Gastrocnemius medialis (tissue), 4 donors: Measurements from ENCODE around the gene GNA15. TPM values are rescaled to one million over a fixed set of nuclear protein-coding genes. Genes with fewer than 3 reads are reported as not detected.

ENCODE experiments used
- ATAC-seq, 2 donors: fragments of 150-250 bp; one replicate each; pipeline ENCODE4 v1.9.1; 2016
- DNase-seq, 2 donors: peaks; one replicate each; pipeline ENCODE4 v3.0.0-alpha.2; 2019
- H3K27ac ChIP-seq, 4 donors: fragments of 200-600 bp; sonication (generic); 1 replicate in 1 of 4; 2 replicates in 3 of 4; pipeline ENCODE4 v1.5.1; 2016 to 2018; ENCODE audit warnings: mild to moderate bottlenecking in 2 of 4, moderate library complexity in 1 of 4
- H3K27me3 ChIP-seq, 3 donors: fragments of 200-600 bp; sonication (generic) in 2 of 3; 1 replicate in 1 of 3; 2 replicates in 2 of 3; pipeline versions ENCODE4 v1.5.1 to v1.6.0; 2016 to 2019; ENCODE audit warnings: mild to moderate bottlenecking in 1 of 3, moderate library complexity in 1 of 3
- H3K36me3 ChIP-seq, 2 donors: fragments of 200-600 bp; sonication (generic) in 1 of 2; one replicate each; pipeline ENCODE4 v1.5.1; 2017 to 2018
- H3K4me1 ChIP-seq, 2 donors: fragments of 200-600 bp; sonication (generic) in 1 of 2; one replicate each; pipeline ENCODE4 v1.5.1; 2016 to 2017; ENCODE audit warnings: mild to moderate bottlenecking in 2 of 2
- H3K4me3 ChIP-seq, 4 donors: fragments of 200-600 bp; sonication (generic) in 3 of 4; 1 replicate in 1 of 4; 2 replicates in 3 of 4; pipeline ENCODE4 v1.5.1; 2016 to 2019; ENCODE audit warnings: mild to moderate bottlenecking in 2 of 4
- H3K9me3 ChIP-seq, 3 donors: fragments of 200-600 bp; sonication (generic) in 2 of 3; 1 replicate in 1 of 3; 2 replicates in 2 of 3; pipeline ENCODE4 v1.5.1; 2016 to 2019
- CTCF ChIP-seq, 5 experiments: fragments of 450-650 bp in 3 of 5; fragments of 200-600 bp in 2 of 5; sonication (generic) in 2 of 5; IDR thresholded peaks in 4 of 5; conservative IDR thresholded peaks in 1 of 5; 1 replicate in 4 of 5; 2 replicates in 1 of 5; pipeline ENCODE4 v1.5.1; 2016 to 2019; ENCODE audit warnings: antibody characterized with exemption in 5 of 5, mild to moderate bottlenecking in 3 of 5, moderate library complexity in 3 of 5
- POLR2A ChIP-seq, 2 donors: fragments of 450-650 bp; IDR thresholded peaks; one replicate each; pipeline ENCODE4 v1.6.1; 2017; ENCODE audit warnings: antibody characterized with exemption in 2 of 2, mild to moderate bottlenecking in 2 of 2, moderate library complexity in 2 of 2
- in situ Hi-C, 4 donors: fragments of 200-750 bp; cut with MboI; loops; one replicate each; pipeline versions ENCODE4 v1.15.0 to v1.8.0; 2017; ENCODE audit warnings: low sequenced_read_pairs in 4 of 4
- intact Hi-C: fragments of 100-400 bp; cut with DNase I; formaldehyde crosslinking; loops from one replicate; pipeline ENCODE4 v1.15.1; 2023; ENCODE audit warnings: low total_unique reads
- total RNA-seq, 4 donors: library from RNA; depleted of rRNA; stranded (reverse); fragments of >200 nt; gene quantifications; one replicate each; pipeline versions ENCODE4 v1.1.0 to v1.2.3, GENCODE V29; 2016

GNA15 gene
- total RNA-seq, 4 donors from 2014 or later: 0.51 to 1.2 (median 0.81) TPM

GRCh38 chr19:3117716-3118115 is 18.1 kb upstream of the GNA15 start:
- in situ Hi-C loops: no loop called here
- no peaks in the 10 kb centered on the region for H3K4me1 ChIP-seq
- H3K27ac ChIP-seq: no peak overlapping the region
- intact Hi-C loops: no loop called here
- H3K4me3 ChIP-seq: no peak overlapping the region
- DNase-seq (no peak), ATAC-seq (no peak)
- no peaks in the 10 kb centered on the region for H3K9me3 ChIP-seq
- H3K27me3 ChIP-seq: no peaks in the 10 kb centered on the region
- TF ChIP-seq CTCF (IDR thresholded peaks at IDR 0.05 in 4 of 5, conservative IDR thresholded peaks at IDR 0.05 in 1 of 5) (no peak), POLR2A (IDR thresholded peaks at IDR 0.05) (no peak)
- peaks cover 0 to 37% of the 10 kb centered on the region in 2 donors for H3K36me3 ChIP-seq

DNA sequence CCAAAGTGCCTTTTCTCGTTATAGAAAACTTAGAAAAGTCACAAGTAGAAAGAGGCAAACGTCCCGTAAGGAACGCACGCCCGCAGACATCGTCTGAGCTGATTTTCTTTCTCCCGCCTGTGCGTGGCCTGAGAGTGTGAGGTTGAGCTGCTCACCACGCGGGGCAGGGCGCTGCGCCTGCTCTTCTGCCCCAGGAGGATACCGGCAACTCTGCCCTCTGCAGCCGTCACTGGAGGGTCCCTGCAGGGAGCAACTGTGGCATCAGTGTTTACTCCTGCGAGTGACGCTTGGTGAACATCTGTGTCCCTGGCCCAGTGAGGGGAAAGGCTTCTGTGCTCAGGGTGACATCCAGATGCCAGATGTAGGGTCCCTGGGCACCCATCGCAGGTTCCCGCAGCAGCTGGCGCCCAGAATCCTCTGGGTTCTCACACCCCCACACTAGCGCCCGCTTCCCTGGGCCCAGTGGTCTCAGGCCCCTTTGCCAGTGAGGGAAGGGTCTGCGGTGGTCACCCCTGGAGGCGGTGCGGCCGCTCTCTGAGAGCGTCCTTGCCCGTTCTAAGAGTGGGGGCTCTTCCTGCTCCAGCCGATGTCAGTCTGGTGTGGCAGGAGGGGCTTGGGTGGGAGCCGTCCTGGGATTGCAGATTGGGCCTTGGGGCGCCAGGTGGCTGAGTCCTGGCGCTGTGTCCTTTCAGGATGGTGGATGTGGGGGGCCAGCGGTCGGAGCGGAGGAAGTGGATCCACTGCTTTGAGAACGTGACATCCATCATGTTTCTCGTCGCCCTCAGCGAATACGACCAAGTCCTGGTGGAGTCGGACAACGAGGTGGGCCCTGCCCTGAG is 17.4 kb upstream of the GNA15 start:
- peaks cover 0 to 37% of the 10 kb centered on the region in 2 donors for H3K36me3 ChIP-seq
- intact Hi-C loops: no loop called here
- H3K27ac ChIP-seq: no peak overlapping the region
- in situ Hi-C loops: no loop called here
- no peak for DNase-seq
- no peak for ATAC-seq
- TF ChIP-seq POLR2A (IDR thresholded peaks at IDR 0.05) (no peak), CTCF (IDR thresholded peaks at IDR 0.05 in 4 of 5, conservative IDR thresholded peaks at IDR 0.05 in 1 of 5) (no peak)
- no peaks in the 10 kb centered on the region for H3K27me3 ChIP-seq
- no peak overlapping the region for H3K4me3 ChIP-seq
- no peaks in the 10 kb centered on the region for H3K4me1 ChIP-seq
- H3K9me3 ChIP-seq: no peaks in the 10 kb centered on the region

- no peaks in the 10 kb centered on the region for H3K9me3 ChIP-seq
- in situ Hi-C loops: no loop called here
- TF ChIP-seq CTCF (IDR thresholded peaks at IDR 0.05 in 4 of 5, conservative IDR thresholded peaks at IDR 0.05 in 1 of 5) (no peak), POLR2A (IDR thresholded peaks at IDR 0.05) (no peak)
- peaks cover 0 to 37% of the 10 kb centered on the region in 2 donors for H3K36me3 ChIP-seq
- no peak overlapping the region for H3K4me3 ChIP-seq
- H3K4me1 ChIP-seq: no peaks in the 10 kb centered on the region
- intact Hi-C loops: no loop called here
- no peak overlapping the region for H3K27ac ChIP-seq
- no peaks in the 10 kb centered on the region for H3K27me3 ChIP-seq
- DNase-seq (no peak), ATAC-seq (no peak)
Measured at GRCh38 chr19:3119071-3119595, 16.7 kb upstream of the GNA15 start.

DNA sequence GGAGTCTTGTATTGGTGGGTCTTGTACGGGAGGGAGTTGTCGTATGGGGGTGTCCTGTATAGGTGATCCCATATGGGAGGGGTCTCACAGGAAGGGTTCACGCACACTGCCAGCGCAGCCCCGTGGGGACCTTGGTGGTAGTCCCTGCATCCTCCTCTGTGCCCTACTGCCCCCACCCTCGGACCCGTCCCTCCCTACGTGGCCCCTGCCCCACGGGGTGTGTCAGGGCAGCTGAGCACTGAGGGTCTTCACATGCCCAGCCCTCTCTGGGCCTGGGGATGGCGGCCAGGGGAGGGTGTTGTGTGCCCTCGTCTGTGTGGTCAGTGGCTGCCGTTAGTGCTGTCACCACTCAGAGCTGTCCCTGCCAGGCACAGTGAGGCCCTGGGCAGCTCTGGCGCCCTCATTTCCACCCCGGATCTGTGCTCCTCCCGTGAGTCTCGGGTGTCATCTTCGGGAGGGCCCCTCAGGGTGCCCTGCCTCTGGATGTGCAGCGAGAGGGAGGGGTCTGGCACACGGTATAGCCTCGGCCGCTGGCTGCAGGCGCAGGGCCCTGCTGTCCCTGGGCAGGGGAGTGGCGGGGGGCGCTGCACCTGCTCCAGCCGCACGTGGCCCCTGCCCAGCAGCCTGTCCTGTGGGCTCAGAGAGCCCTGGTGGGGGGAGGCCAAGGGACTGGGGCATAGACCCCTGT is 16.0 kb upstream of the GNA15 start:
- intact Hi-C loops: no loop called here
- in situ Hi-C loops: no loop called here
- ATAC-seq: no peak

More for the DNA sequence above, 16.0 kb upstream of the GNA15 start:
- TF ChIP-seq POLR2A (IDR thresholded peaks at IDR 0.05): no peak
- TF ChIP-seq CTCF (IDR thresholded peaks at IDR 0.05 in 4 of 5, conservative IDR thresholded peaks at IDR 0.05 in 1 of 5): no peak
- no peak overlapping the region for H3K4me3 ChIP-seq
- H3K9me3 ChIP-seq: no peaks in the 10 kb centered on the region
- H3K4me1 ChIP-seq: no peaks in the 10 kb centered on the region
- H3K36me3 ChIP-seq: peaks cover 0 to 33% of the 10 kb centered on the region in 2 donors
- no peak for DNase-seq
- no peaks in the 10 kb centered on the region for H3K27me3 ChIP-seq
- H3K27ac ChIP-seq: no peak overlapping the region
